GM21367 (cell line): ENCODE data around the gene EPB41.

Experiments
- ATAC-seq: cut with Tn5 transposase; IDR thresholded peaks from one replicate; pipeline ENCODE4 v1.9.1; 2021; ENCODE audit not compliant: unreplicated experiment

Gene EPB41

DNA sequence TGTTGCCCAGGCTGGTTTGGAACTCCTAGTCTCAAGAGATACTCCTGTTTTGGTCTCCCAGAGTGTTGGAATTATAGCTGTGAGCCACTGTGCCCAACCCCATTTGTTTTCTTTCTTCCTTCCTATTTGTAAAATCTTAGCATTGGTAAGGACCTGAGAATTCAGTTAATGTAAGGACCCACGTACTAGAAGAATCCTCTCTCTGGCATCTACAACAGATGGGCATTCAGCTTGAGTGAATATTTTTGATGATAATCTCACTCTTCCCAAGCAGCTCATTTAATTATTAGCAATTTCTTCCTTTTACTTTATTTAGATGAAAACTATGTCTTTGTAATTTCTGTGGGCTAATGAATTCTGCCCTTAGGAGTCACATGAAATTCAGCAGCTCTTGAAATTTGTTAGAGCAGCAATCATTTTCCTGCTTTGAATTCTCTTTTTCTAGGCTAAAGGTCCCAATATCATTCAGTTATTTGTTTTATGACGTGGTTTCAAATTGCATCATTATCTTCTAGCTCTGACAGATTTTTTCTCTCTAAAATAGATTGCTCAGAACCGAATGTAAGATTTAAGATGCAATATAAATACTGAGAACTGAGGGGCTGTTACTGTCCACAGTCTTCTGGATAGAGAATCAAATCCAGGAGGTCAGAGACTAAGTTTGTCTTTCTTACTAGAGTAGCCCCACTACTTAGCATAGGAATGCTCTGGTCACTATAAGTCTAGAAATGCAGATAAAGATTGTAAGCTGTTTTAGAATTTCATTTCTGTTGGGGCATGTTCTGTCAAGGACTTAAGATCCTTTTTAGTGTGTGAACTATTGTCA is 59.4 kb downstream of the EPB41 start:
- ATAC-seq, result no peak

DNA sequence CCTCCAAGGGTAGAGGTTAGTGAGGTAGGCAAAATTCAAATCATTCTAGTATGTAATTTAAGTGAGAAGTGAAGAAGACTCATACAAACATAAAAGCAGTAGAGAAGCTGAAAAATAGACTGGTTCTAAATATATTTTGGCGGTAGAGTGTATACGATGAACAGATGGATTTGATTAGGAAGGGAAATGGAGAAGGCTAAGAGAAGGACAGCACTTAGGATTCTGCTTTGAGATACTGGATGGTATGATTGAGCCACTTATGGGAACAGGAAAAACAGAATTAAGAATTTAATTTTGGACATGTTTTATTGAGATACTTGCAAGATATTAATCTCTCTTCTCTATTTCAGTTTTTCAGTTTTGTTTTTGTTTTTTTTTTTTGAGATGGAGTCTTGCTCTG is 60.1 kb downstream of the EPB41 start:
- ATAC-seq, result no peak

GRCh38 chr1:28976248-28976647 is 61.9 kb downstream of the EPB41 start:
- no peak for ATAC-seq

DNA sequence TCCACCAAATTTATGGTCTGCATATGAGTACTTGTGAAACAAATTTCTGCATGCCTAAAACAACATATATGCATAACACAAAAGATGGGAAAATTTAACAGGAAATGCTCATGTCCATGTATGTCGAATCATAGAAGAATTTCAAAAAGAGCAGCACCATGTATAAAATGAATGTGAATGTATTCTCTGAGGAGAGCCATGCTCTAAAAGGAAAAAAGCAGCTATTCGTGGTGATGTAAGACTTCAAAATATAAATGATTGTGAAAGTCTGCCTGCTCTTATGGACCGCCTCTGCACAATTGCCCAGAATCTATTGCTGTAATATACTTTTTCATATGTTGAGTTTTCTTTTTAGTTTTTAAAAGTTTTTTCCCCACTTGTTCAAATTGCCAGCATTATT is 66.8 kb downstream of the EPB41 start:
- ATAC-seq, result no peak

DNA sequence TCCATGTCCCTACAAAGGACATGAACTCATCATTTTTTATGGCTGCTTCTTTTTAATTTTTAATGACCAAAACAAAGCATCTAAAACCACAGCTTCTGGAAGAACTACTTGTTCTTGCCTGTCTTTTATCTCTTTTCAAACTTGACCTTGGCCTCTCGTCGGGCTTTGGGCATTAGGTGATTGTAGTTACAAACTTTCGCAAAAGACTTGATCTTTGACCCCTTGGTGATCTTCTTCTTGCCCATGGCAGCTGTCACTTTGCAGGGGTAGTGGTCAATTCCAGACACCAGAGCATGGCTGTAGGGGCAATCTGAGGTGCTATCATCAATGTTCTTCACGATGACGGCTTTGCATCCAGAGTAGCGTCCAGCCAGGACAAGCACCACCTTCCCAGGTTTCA is 67.8 kb downstream of the EPB41 start:
- no peak for ATAC-seq

GRCh38 chr1:28983091-28983490 is 68.7 kb downstream of the EPB41 start:
- ATAC-seq, result no peak

DNA sequence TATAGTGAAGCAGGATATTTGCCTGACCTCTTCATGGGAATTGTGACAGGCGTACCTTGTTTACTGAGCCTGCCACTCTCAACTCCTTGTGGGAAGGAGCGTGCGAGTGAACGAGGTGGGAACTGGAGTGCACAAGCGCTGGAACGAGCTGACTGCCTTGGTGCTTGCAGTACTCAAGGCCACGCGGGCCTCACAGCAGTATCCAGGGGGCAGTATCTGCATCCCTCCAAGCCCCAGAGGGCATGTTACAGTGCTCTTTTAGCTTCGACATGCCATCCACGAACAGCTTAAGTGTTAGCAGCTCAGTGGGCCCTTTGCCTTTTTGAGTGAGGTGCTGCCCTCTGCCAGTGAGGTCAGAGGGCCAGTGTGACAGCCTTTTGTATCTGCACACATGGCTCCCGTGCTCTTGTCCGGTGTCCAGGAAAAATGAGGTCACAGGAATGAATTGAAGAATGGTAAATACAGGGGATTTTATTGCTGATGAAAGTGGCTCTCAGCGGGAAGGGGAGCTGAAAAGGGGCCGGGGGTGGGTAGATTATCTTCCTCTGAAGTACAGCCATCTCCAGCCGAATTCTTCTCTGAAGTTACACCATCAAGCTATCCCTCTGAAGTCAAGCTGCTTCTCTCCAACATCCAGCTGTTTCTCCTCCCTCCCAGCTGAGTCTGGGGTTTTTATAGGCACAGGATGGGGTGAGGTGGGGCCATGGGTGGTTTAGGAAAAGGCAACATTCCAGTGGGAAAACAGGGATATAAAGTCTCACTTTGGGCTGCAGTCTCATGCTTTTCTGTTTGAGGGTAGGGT is 69.3 kb downstream of the EPB41 start:
- no peak for ATAC-seq

GRCh38 chr1:28984311-28984684 is 69.9 kb downstream of the EPB41 start:
- ATAC-seq, result no peak

GRCh38 chr1:28985427-28985826 is 71.1 kb downstream of the EPB41 start:
- no peak for ATAC-seq

- no peak for ATAC-seq
These were observed 72.0 kb downstream of the EPB41 start for GRCh38 chr1:28986306-28986910.

GRCh38 chr1:29002792-29003191 is 88.4 kb downstream of the EPB41 start:
- no peak for ATAC-seq

- ATAC-seq, result no peak
These were observed 89.9 kb downstream of the EPB41 start for GRCh38 chr1:29004288-29004687.

GRCh38 chr1:29004798-29005197 is 90.4 kb downstream of the EPB41 start:
- no peak for ATAC-seq

GRCh38 chr1:29011775-29012174 is 97.4 kb downstream of the EPB41 start:
- no peak for ATAC-seq

- no peak for ATAC-seq
These were observed 102.9 kb downstream of the EPB41 start for GRCh38 chr1:29017235-29017634.

DNA sequence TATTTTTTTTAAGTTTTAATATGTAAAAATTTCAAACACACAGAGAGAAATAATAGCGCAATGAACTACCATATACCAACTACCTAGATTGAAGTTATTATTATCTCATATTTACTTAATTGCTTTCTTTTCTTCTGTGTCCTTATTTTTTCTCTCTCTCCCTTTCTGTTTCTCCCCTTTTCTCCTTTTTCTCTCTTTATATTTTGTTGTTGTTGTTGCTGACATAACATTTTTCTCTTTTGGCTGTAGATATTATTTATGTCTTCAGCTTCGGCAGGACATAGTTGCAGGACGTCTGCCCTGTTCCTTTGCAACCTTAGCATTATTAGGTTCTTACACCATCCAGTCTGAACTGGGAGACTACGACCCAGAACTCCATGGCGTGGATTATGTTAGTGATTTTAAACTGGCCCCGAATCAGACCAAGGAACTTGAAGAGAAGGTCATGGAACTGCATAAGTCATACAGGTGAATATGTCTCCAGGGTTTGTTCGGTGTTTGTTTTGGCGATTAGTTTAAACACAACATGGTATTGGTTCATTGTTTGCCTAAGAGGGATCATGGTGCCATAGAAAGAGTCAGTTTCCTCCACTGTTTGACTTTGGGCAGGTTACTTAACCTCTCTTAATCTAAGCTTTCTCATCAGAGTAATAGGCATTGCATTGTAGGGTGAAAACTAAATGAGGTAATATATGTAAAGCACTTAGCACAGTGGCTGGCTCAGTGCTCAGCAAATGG is 103.8 kb downstream of the EPB41 start:
- ATAC-seq, result no peak

GRCh38 chr1:29022620-29023019 is 108.3 kb downstream of the EPB41 start:
- no peak for ATAC-seq

- ATAC-seq, result no peak
These were observed 115.3 kb downstream of the EPB41 start for GRCh38 chr1:29029667-29030066.

- no peak for ATAC-seq
These were observed 118.5 kb downstream of the EPB41 start for GRCh38 chr1:29032841-29033240.

DNA sequence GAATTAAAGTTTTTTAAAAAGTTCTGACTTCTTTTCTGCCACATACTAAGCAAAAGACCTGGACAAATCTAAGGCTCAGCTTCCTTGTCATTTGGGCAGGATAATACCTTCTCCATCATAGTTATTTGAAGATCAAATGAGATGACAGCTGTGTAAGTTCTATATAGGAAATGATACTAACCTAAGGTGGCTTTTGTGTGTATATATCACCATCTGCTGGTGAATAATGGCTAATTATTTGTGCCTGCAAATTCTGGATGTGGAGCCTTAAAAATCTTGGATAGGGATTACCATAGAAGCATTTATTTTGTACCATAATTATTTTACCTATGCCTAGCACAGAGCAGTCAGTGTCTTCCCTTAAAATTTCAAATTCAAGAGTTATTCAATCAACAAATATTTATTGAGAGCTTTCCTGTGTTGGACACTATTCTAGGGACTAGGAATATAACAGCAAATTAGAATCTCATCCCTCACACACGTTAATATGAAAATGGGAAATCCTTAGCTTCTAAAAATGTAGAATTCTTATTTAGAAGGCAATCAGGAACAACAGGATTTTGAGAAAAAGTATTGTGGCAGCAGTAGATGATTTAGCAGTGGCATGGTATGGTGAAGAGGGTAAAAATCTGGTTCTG is 119.6 kb downstream of the EPB41 start:
- ATAC-seq, result no peak
